ENCODE measurements around the gene HJURP.
"Not testable (repeated sequence)": the region's sequence is repeated elsewhere in the genome, so short reads cannot be mapped to it uniquely, and the experiment has no call there.

The HJURP gene

DNA sequence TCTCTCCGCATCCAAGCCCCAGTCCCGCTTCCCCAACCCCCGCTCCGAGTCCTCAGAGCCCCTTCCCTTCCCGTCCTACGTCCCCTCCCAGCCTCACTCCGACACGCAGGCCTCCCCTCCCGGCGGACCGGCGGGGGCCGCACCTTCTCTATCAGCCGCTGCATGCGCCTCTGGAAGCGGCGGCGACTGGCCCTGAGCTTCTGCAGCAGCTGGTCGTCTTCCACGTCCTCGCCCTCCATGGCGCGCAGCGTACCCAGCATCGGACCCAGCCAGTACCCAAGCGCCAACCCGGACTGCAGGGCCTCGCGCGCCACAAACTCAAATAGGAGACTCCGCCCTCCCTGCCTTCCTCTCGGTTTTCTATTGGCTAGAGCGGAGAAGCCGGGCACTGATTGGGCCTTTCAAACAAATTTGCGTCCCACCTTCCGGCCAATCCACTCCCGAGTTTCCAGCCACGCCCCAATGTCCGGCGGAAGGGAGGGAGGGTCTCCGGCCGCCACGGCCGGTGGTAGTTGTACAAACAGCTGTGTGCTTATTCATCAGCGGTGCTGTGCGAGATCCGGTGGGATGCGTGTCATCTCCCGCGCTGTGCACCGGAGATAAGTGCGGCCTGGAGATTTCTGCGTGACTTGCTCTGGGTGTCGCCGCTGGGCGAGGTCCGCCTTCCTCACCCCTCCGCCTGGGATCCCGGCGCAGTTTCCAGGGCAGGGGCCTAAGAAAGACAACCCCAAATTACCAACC lies at the start of gene HJURP:
TSS of gene HJURP (minus strand) at position 295 of the 741 bp plus-strand sequence. CDS start at position 260, 35 bp downstream.
- Histone ChIP-seq H3K27ac (peak within 1 kb of the TSS; percentile 97), H3K4me3 (ENCODE audit: low read depth, low read length) (peak within 1 kb of the TSS; percentile 76), H3K9me3 (ENCODE audit: severe bottlenecking) (no peaks in the 10 kb centered on the region)

GRCh38 chr2:233901884-233902283 lies 47.5 kb upstream of the HJURP start:
- no peaks in the 10 kb centered on the region for H3K9me3 ChIP-seq (ENCODE audit: severe bottlenecking)
- no peak overlapping the region; the same call in 1 of the 2 replicates for H3K27ac ChIP-seq
- TF ChIP-seq CTCF (IDR thresholded peaks at IDR 0.05; ENCODE audit: low read depth, low read length) = no peak
- no peak overlapping the region for H3K4me3 ChIP-seq (ENCODE audit: low read depth, low read length)
- no peaks in the 10 kb centered on the region for H3K27me3 ChIP-seq (ENCODE audit: insufficient read depth, low read depth, severe bottlenecking)
- H3K36me3 ChIP-seq = no peaks in the 10 kb centered on the region
- DNase-seq = peak; percentile 56

More for the DNA sequence above, at the start of gene HJURP:
- TF ChIP-seq CTCF (IDR thresholded peaks at IDR 0.05; ENCODE audit: low read depth, low read length) = no peak
- no peaks in the 10 kb centered on the region for H3K27me3 ChIP-seq (ENCODE audit: insufficient read depth, low read depth, severe bottlenecking)
- peak; percentile 95 for DNase-seq
- peaks cover 48% of the 10 kb centered on the region for H3K36me3 ChIP-seq

GRCh38 chr2:233901367-233901766 lies 47.0 kb upstream of the HJURP start:
- H3K27ac ChIP-seq = no peak overlapping the region; the same call in 1 of the 2 replicates
- H3K9me3 ChIP-seq (ENCODE audit: severe bottlenecking) = no peaks in the 10 kb centered on the region
- H3K4me3 ChIP-seq (ENCODE audit: low read depth, low read length) = no peak overlapping the region
- H3K27me3 ChIP-seq (ENCODE audit: insufficient read depth, low read depth, severe bottlenecking) = no peaks in the 10 kb centered on the region
- peak; percentile 33 for DNase-seq
- no peaks in the 10 kb centered on the region for H3K36me3 ChIP-seq
- TF ChIP-seq CTCF (IDR thresholded peaks at IDR 0.05; ENCODE audit: low read depth, low read length) = no peak

DNA sequence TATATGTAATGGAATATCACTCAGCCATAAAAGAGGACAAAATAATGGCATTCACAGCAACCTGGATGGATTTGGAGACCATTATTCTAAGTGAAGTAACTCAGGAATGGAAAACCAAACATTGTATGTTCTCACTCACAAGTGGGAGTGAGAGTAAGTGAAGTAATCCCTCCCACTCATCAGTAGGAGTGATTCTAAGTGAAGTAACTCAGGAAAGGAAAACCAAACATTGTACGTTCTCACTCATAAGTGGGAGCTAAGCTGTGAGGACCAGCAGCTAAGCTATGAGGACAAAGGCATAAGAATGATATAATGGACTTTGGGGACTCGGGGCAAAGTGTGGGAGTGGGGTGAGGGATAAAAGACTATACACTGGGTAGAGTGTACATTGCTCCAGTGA lies 41.9 kb upstream of the HJURP start:
- not testable (repeated sequence) for H3K9me3 ChIP-seq (ENCODE audit: severe bottlenecking); DNase-seq; H3K36me3 ChIP-seq; H3K27ac ChIP-seq; H3K4me3 ChIP-seq (ENCODE audit: low read depth, low read length); H3K27me3 ChIP-seq (ENCODE audit: insufficient read depth, low read depth, severe bottlenecking)

- Histone ChIP-seq H3K9me3 (ENCODE audit: severe bottlenecking) (no peaks in the 10 kb centered on the region), H3K4me3 (ENCODE audit: low read depth, low read length) (no peak overlapping the region), H3K27ac (no peak overlapping the region; the same call in 1 of the 2 replicates), H3K27me3 (ENCODE audit: insufficient read depth, low read depth, severe bottlenecking) (no peaks in the 10 kb centered on the region), H3K36me3 (no peaks in the 10 kb centered on the region)
- no peak for DNase-seq
- no peak for TF ChIP-seq CTCF (IDR thresholded peaks at IDR 0.05; ENCODE audit: low read depth, low read length)
Observed at GRCh38 chr2:233892793-233893192, 38.5 kb upstream of the HJURP start.

DNA sequence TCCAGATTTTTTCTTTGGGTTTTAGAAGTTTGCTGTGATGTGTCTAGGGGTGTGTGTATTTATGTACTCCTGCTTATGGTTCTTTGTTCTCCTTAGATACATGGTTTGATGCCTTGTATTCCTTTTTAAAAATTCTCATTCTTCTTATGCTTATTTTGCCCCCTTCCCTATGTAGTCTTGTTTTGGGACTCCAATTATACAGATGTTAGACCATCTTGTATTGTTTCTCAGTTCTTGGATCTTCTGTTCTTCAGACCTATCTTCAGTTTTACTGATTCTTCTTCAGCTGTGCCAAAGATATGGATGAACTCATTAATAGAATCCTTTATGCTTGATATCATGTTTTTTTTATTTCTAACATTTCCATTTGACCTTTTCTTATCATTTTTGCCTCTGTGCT lies 28.0 kb upstream of the HJURP start:
- no peak for TF ChIP-seq CTCF (IDR thresholded peaks at IDR 0.05; ENCODE audit: low read depth, low read length)
- Histone ChIP-seq H3K9me3 (ENCODE audit: severe bottlenecking) (no peaks in the 10 kb centered on the region), H3K27ac (no peak overlapping the region), H3K27me3 (ENCODE audit: insufficient read depth, low read depth, severe bottlenecking) (no peaks in the 10 kb centered on the region), H3K36me3 (no peaks in the 10 kb centered on the region), H3K4me3 (ENCODE audit: low read depth, low read length) (no peak overlapping the region)
- no peak for DNase-seq

GRCh38 chr2:233872125-233872524 lies 17.8 kb upstream of the HJURP start:
- H3K9me3 ChIP-seq (ENCODE audit: severe bottlenecking); H3K27me3 ChIP-seq (ENCODE audit: insufficient read depth, low read depth, severe bottlenecking); DNase-seq; H3K36me3 ChIP-seq; H3K4me3 ChIP-seq (ENCODE audit: low read depth, low read length); H3K27ac ChIP-seq: not testable (repeated sequence)
